ENCODE results near the gene OCA2.

OCA2 gene

DNA sequence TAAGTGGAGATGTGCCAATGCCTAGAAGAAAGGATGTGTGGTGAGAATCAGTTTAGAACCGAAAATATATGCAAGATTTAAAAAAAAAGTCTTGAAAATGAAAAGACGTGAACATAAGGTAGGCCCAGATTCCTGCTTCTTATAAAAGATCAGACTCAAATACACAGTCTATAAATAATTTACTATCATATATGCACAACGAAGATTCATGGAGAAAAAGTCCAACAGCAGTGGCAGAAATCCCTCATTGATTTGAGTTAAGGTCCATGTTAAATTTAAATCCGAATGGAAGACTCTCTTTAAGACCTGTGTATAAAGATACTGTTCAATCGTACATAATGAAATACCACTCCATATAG, 227.2 kb downstream of the OCA2 start:
- Histone ChIP-seq H3K36me3 (no peaks in the 10 kb centered on the region), H3K27ac (no peak overlapping the region), H3K9me3 (ENCODE audit: severe bottlenecking) (no peaks in the 10 kb centered on the region), H3K27me3 (ENCODE audit: insufficient read depth, low read depth, severe bottlenecking) (no peaks in the 10 kb centered on the region), H3K4me3 (ENCODE audit: low read depth, low read length) (no peak overlapping the region)
- no peak for TF ChIP-seq CTCF (IDR thresholded peaks at IDR 0.05; ENCODE audit: low read depth, low read length)
- DNase-seq = no peak

DNA sequence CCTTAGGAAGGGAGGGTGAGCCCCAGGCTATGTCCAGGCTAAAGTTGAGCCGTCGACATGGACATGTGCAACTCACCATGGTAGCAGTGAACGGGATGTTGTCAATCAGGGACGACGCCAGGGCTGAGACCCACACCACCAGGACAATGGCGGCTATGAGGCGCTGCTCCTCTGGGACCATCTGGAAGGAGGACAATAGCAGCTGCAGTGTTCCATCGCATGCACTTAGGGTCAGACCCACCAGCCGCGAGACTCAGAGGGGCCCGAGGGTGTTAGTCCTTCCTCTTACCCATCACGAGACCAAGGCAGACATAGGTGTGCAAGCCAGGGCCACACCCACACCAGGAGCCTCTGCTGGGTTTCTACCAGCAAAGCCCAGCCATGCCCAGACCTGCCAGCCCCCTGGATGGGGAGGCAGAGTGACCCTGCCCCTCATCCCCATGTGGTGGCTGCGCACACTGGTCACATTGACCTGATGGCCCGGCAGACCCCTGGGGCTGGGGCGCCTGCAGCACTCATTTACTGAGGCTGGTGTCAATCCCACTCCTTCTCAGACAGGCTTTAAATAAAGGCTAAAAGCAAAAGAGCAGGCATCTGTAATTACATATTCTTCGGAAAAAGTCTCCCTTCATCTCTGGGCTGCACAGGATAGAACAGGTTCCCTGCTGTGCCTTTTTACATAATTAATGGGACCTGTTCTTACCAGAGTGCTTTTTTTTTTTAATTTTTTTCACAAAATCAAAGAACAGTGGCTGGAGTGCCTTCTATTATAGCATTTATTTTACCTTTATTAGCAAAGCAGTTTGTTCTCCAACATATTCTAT, 227.8 kb downstream of the OCA2 start:
- no peaks in the 10 kb centered on the region for H3K27me3 ChIP-seq (ENCODE audit: insufficient read depth, low read depth, severe bottlenecking)
- TF ChIP-seq CTCF (IDR thresholded peaks at IDR 0.05; ENCODE audit: low read depth, low read length) = no peak
- H3K27ac ChIP-seq = no peak overlapping the region
- DNase-seq = no peak
- no peak overlapping the region for H3K4me3 ChIP-seq (ENCODE audit: low read depth, low read length)
- no peaks in the 10 kb centered on the region for H3K9me3 ChIP-seq (ENCODE audit: severe bottlenecking)
- no peaks in the 10 kb centered on the region for H3K36me3 ChIP-seq

- Histone ChIP-seq H3K9me3 (ENCODE audit: severe bottlenecking) (no peaks in the 10 kb centered on the region), H3K27ac (no peak overlapping the region), H3K36me3 (no peaks in the 10 kb centered on the region), H3K27me3 (ENCODE audit: insufficient read depth, low read depth, severe bottlenecking) (no peaks in the 10 kb centered on the region), H3K4me3 (ENCODE audit: low read depth, low read length) (no peak overlapping the region)
- no peak for DNase-seq
- TF ChIP-seq CTCF (IDR thresholded peaks at IDR 0.05; ENCODE audit: low read depth, low read length) = no peak
These were observed 228.8 kb downstream of the OCA2 start for GRCh38 chr15:27870320-27870719.

GRCh38 chr15:27869697-27870281, 229.3 kb downstream of the OCA2 start:
- TF ChIP-seq CTCF (IDR thresholded peaks at IDR 0.05; ENCODE audit: low read depth, low read length) = no peak
- no peaks in the 10 kb centered on the region for H3K36me3 ChIP-seq
- no peak overlapping the region for H3K4me3 ChIP-seq (ENCODE audit: low read depth, low read length)
- no peaks in the 10 kb centered on the region for H3K27me3 ChIP-seq (ENCODE audit: insufficient read depth, low read depth, severe bottlenecking)
- H3K27ac ChIP-seq = no peak overlapping the region
- no peaks in the 10 kb centered on the region for H3K9me3 ChIP-seq (ENCODE audit: severe bottlenecking)
- no peak for DNase-seq

DNA sequence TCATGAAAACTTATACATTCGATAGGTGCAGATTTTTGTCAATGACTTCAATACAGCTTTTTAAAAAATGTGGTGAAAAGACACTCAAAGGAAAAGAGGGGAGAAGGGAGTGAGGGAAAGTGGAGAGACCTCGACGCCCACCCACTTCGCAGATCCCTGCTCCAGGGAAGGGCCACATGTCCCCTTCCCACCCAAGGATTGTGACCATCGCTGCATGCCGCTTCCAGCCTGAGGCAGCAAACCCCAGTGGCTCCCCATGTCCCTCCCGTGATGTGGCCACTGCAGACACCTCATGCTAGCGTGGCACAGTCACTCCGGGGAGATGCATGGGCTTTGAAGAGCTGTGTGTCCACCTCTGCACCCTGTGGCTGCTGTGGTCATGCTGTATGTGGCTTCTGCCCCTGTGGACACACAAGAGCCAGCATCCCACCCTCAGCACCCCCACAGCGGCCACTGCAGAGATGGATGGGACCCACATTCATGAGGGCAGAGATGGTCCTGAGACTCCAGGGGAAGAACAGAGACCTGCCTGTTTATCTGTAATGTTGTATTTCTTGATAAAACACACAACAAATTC, 230.2 kb downstream of the OCA2 start:
- no peak for DNase-seq
- no peak overlapping the region for H3K27ac ChIP-seq
- no peaks in the 10 kb centered on the region for H3K36me3 ChIP-seq
- no peaks in the 10 kb centered on the region for H3K27me3 ChIP-seq (ENCODE audit: insufficient read depth, low read depth, severe bottlenecking)
- no peaks in the 10 kb centered on the region for H3K9me3 ChIP-seq (ENCODE audit: severe bottlenecking)
- no peak overlapping the region for H3K4me3 ChIP-seq (ENCODE audit: low read depth, low read length)
- no peak for TF ChIP-seq CTCF (IDR thresholded peaks at IDR 0.05; ENCODE audit: low read depth, low read length)
